GM12878 (cell line): ENCODE results near the gene WDSUB1. TPM values are rescaled to one million over a fixed set of nuclear protein-coding genes. Genes with fewer than 3 reads are reported as not detected.

Experiments
- ATAC-seq: fragments of 200-7000 bp; cut with Tn5 transposase; 3 replicates; pipeline ENCODE4 v1.9.1; 2020; ENCODE audit warnings: mild to moderate bottlenecking, moderate library complexity
- BruUV-seq: library from RNA; stranded (reverse); fragments of 400-500 nt; replicated peaks from 2 replicates; lab custom pipeline; 2021; lab: Mats Ljungman, UMichigan
- CTCF ChIA-PET: fragments of 300-600 bp; sonication (Branson Sonifier 250); formaldehyde crosslinking; extraction: SDS; loops from one replicate; lab custom pipeline; 2021; ENCODE audit warnings: inconsistent platforms; lab: Yijun Ruan, JAX
- POLR2A ChIA-PET: fragments of 350-600 bp; formaldehyde crosslinking; extraction: SDS; loops from one replicate; lab custom pipeline; 2021; ENCODE audit warnings: inconsistent platforms; lab: Charles Lee
- RAD21 ChIA-PET: fragments of 300-600 bp; sonication (Branson Sonifier 250); formaldehyde crosslinking; loops from one replicate; lab custom pipeline; 2023; ENCODE audit warnings: antibody characterized with exemption; ENCODE audit not compliant: unreplicated experiment; lab: Charles Lee
- SMC1A ChIA-PET: fragments of 300-600 bp; sonication (Branson Sonifier 250); formaldehyde crosslinking; loops from one replicate; lab custom pipeline; 2023; ENCODE audit not compliant: unreplicated experiment, uncharacterized antibody; lab: Charles Lee
- DNase-seq: peaks from one replicate; pipeline ENCODE4 v3.0.0-alpha.2; 2011; ENCODE audit warnings: low read depth, low spot score
- FAIRE-seq: peaks from 3 replicates; lab custom pipeline; 2011; peaks lifted over from hg19 to GRCh38; lab: Jason Lieb, UNC
- H2AFZ ChIP-seq: 2 replicates; pipeline ENCODE4 v1.6.0; 2011; ENCODE audit warnings: low read depth, low read length, control low read depth; ENCODE audit not compliant: control insufficient read depth
- H3K27ac ChIP-seq: 2 replicates; pipeline ENCODE4 v1.5.1; 2011; ENCODE audit warnings: control low read depth; ENCODE audit not compliant: control insufficient read depth, insufficient read depth
- H3K27me3 ChIP-seq, 2 experiments: replicated peaks in 1 of 2; 2 replicates each; pipeline versions ENCODE4 v1.6.0 to v1.6.1; 2011; ENCODE audit warnings: low read length in 1 of 2; ENCODE audit not compliant: control insufficient read depth in 2 of 2, insufficient read depth in 2 of 2
- H3K36me3 ChIP-seq, 2 experiments: 2 replicates each; pipeline ENCODE4 v1.5.1; 2011; ENCODE audit warnings: low read length in 1 of 2; ENCODE audit not compliant: control insufficient read depth in 2 of 2, insufficient read depth in 2 of 2
- H3K4me1 ChIP-seq: 2 replicates; pipeline ENCODE4 v1.6.1; 2011; ENCODE audit warnings: mild to moderate bottlenecking, low read length, moderate library complexity, mixed read lengths; ENCODE audit not compliant: control insufficient read depth, insufficient read depth
- H3K4me2 ChIP-seq: 2 replicates; pipeline ENCODE4 v1.6.0; 2011; ENCODE audit warnings: control low read depth; ENCODE audit not compliant: control insufficient read depth, insufficient read depth
- H3K4me3 ChIP-seq: fragments of 200-600 bp; sonication (generic); 2 replicates; pipeline ENCODE4 v1.5.1; 2016
- H3K79me2 ChIP-seq: 2 replicates; pipeline ENCODE4 v1.6.0; 2011; ENCODE audit warnings: low read length; ENCODE audit not compliant: control insufficient read depth, insufficient read depth
- H3K9ac ChIP-seq: 2 replicates; pipeline ENCODE4 v1.8.0; 2011; ENCODE audit warnings: low read length, control low read depth, mixed read lengths; ENCODE audit not compliant: control insufficient read depth, insufficient read depth
- H3K9me3 ChIP-seq: replicated peaks from 3 replicates; pipeline ENCODE4 v1.5.1; 2011; ENCODE audit warnings: mild to moderate bottlenecking, low read length; ENCODE audit not compliant: control insufficient read depth, insufficient read depth
- H4K20me1 ChIP-seq: 2 replicates; pipeline ENCODE4 v1.6.0; 2011; ENCODE audit not compliant: control insufficient read depth, insufficient read depth
- BMI1 ChIP-seq: fragments of 450-650 bp; IDR thresholded peaks from 2 replicates; pipeline ENCODE4 v1.6.1; 2016; ENCODE audit warnings: mild to moderate bottlenecking, moderate library complexity, borderline replicate concordance
- CBX5 ChIP-seq: sonication (generic); IDR thresholded peaks from 2 replicates; pipeline ENCODE4 v1.6.1; 2016; ENCODE audit warnings: low read depth, moderate library complexity, mild to moderate bottlenecking, inconsistent platforms
- CEBPZ ChIP-seq: fragments of 150-350 bp; IDR thresholded peaks from 2 replicates; pipeline ENCODE4 v1.6.1; 2016; ENCODE audit warnings: low read depth, low read length
- HCFC1 ChIP-seq: fragments of 150-350 bp; IDR thresholded peaks from 2 replicates; pipeline ENCODE4 v1.6.1; 2014; ENCODE audit warnings: low read length
- IRF4 ChIP-seq: IDR thresholded peaks from 2 replicates; pipeline ENCODE4 v1.6.1; 2011; ENCODE audit warnings: low read depth, low read length
- KAT2A ChIP-seq: conservative IDR thresholded peaks from 2 replicates; pipeline ENCODE4 v1.6.1; 2011; ENCODE audit warnings: low read depth, low read length; ENCODE audit not compliant: control insufficient read depth
- MYB ChIP-seq: fragments of 150-350 bp; IDR thresholded peaks from 2 replicates; pipeline ENCODE4 v1.6.1; 2014; ENCODE audit warnings: mild to moderate bottlenecking, low read depth, low read length, borderline replicate concordance
- NFIC ChIP-seq: IDR thresholded peaks from 2 replicates; pipeline ENCODE4 v1.6.1; 2012; ENCODE audit warnings: low read depth, mild to moderate bottlenecking, inconsistent platforms, low read length, moderate library complexity
- NFYA ChIP-seq: IDR thresholded peaks from 2 replicates; pipeline ENCODE4 v1.6.1; 2011; ENCODE audit warnings: low read depth, mild to moderate bottlenecking, low read length, improper control_type of control experiment, borderline replicate concordance
- POLR2AphosphoS5 ChIP-seq: IDR thresholded peaks from 2 replicates; pipeline ENCODE4 v1.6.1; 2011; ENCODE audit warnings: mild to moderate bottlenecking, low read length, inconsistent platforms
- RAD51 ChIP-seq: fragments of 450-650 bp; IDR thresholded peaks from 2 replicates; pipeline ENCODE4 v1.6.1; 2016; ENCODE audit warnings: moderate library complexity, mild to moderate bottlenecking, inconsistent platforms
- ZNF384 ChIP-seq: IDR thresholded peaks from 2 replicates; pipeline ENCODE4 v1.6.1; 2012; ENCODE audit warnings: low read depth, mild to moderate bottlenecking, low read length, improper control_type of control experiment, borderline replicate concordance
- in situ Hi-C: fragments of 300-500 bp; cut with MboI; formaldehyde crosslinking; loops from 9 replicates; pipeline ENCODE4 v1.14.3; 2018; ENCODE audit warnings: mixed read lengths
- intact Hi-C: fragments of 100-400 bp; cut with micrococcal nuclease; formaldehyde crosslinking; loops from one replicate; pipeline ENCODE4 v1.14.2; 2022; ENCODE audit not compliant: unreplicated experiment
- polyA plus RNA-seq, 11 experiments: library from polyadenylated mRNA; depleted of rRNA in 4 of 11; unstranded in 6 of 11; stranded (reverse) in 5 of 11; fragments of >200 nt; fragmentation: Nextera tagmentation in 4 of 11; fragmentation: Illumina TruSeq in 1 of 11; extraction: Ambion mirVana in 4 of 11; extraction: Trizol in 1 of 11; gene quantifications; 1 replicate in 1 of 11; 2 replicates in 10 of 11; pipeline versions ENCODE4 v1.2.1 to v1.2.3, GENCODE V29; 2011 to 2016; ENCODE audit warnings: inconsistent platforms in 2 of 11, missing spikeins in 2 of 11, low read depth in 1 of 11
- total RNA-seq, 4 experiments: library from RNA; depleted of rRNA in 3 of 4; stranded (reverse); fragments of >200 nt in 3 of 4; fragmentation: Illumina TruSeq in 1 of 4; extraction: Trizol in 1 of 4; gene quantifications; 2 replicates each; pipeline versions ENCODE4 v1.2.1 to v1.2.3, GENCODE V29; 2013 to 2021

The WDSUB1 gene
- total and polyA plus RNA-seq, 10 of the 15 experiments (the other 5 are each of a cell fraction or from before 2014, with no cell fraction given): 4.4 to 12.7 (median 7.6) TPM

- H3K4me1 ChIP-seq: no peaks in the 10 kb centered on the region
- TF ChIP-seq ZNF384 (no peak), KAT2A (no peak), MYB (no peak), RAD51 (no peak), NFIC (no peak), NFYA (no peak), CBX5 (no peak), POLR2AphosphoS5 (no peak), CEBPZ (no peak), IRF4 (no peak), BMI1 (no peak), HCFC1 (no peak)
- H3K27ac ChIP-seq: no peak overlapping the region
- in situ Hi-C loops: no loop called here
- no peak overlapping the region for H3K9ac ChIP-seq
- ChIA-PET SMC1A (no interaction called here), POLR2A (no interaction called here), RAD21 (no interaction called here), CTCF (no interaction called here)
- FAIRE-seq (peak; percentile 31), ATAC-seq (no peak), DNase-seq (no peak)
- H3K27me3 ChIP-seq: no peaks in the 10 kb centered on the region
- intact Hi-C loops: no loop called here
- H3K36me3 ChIP-seq: no peaks in the 10 kb centered on the region
- BruUV-seq: no TSS peak
- no peaks in the 10 kb centered on the region for H3K79me2 ChIP-seq
- H3K9me3 ChIP-seq: no peaks in the 10 kb centered on the region
- no peak overlapping the region for H3K4me2 ChIP-seq
- H3K4me3 ChIP-seq: no peak overlapping the region
- no peak overlapping the region for H2AFZ ChIP-seq
- no peaks in the 10 kb centered on the region for H4K20me1 ChIP-seq
Observed at GRCh38 chr2:159307942-159308341, 21.4 kb upstream of the WDSUB1 start.
